ENCODE data around the gene TEX51.

The TEX51 gene

DNA sequence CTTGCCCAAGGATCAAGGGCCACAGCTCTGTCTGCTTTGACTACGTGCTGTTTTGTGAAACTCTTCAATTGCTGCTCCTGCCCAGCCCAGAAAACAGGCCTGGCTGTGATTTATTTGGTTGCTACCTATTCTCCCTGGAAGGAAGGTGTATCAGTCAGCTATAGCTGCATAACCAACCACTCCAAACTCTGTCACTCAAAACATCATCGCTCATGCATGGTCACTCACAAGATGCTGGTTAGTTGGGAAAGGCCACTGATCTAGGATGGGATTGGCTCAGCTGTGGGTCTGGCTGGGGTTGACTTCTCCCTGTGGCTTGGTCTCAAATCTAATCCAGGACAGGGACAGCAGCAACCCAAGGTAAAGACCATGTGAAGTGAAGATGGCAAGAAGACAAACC, 14.6 kb downstream of the TEX51 start:
- TF ChIP-seq ZFX (IDR thresholded peaks at IDR 0.05), result no peak
- TF ChIP-seq, protein P1, sequence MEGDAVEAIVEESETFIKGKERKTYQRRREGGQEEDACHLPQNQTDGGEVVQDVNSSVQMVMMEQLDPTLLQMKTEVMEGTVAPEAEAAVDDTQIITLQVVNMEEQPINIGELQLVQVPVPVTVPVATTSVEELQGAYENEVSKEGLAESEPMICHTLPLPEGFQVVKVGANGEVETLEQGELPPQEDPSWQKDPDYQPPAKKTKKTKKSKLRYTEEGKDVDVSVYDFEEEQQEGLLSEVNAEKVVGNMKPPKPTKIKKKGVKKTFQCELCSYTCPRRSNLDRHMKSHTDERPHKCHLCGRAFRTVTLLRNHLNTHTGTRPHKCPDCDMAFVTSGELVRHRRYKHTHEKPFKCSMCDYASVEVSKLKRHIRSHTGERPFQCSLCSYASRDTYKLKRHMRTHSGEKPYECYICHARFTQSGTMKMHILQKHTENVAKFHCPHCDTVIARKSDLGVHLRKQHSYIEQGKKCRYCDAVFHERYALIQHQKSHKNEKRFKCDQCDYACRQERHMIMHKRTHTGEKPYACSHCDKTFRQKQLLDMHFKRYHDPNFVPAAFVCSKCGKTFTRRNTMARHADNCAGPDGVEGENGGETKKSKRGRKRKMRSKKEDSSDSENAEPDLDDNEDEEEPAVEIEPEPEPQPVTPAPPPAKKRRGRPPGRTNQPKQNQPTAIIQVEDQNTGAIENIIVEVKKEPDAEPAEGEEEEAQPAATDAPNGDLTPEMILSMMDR (conservative IDR thresholded peaks at IDR 0.05), result no peak
- no peak overlapping the region for H3K27ac ChIP-seq

DNA sequence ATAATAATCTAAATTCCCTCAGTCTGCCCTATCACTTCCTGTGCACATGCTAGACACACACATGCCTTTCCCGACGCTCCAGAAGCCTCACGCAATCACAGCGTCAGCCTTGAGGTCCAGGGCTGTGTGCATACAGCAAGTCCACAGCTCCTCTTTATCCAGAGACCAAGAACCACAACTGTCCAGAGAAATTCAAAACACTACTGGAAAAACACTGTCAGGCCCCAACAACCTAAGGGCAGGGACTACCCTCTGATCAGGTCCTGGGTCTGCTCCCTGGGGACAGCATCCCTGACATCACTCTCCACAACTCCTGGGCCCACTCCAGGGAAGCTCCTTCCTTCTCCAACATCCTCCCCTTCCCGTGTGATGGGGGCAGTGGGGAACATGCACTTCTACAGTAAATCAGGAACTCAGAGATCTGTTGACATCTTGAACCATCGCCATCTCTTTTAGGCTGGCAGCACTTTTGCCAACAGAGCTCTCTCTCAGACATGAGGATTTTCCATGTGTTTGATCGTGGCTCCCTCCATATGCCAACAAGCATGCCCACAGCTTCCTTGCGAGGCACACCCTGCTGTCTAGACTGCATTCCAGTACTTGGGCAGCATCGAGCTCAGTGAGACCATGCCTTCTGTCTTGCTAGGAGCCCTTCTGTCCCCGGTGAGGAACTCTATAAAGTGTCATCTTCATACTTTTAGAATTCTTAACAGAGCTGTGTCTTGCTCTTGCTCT, 15.4 kb downstream of the TEX51 start:
- no peak overlapping the region for H3K27ac ChIP-seq
- no peak for TF ChIP-seq ZFX (IDR thresholded peaks at IDR 0.05)
- TF ChIP-seq, protein P1 (conservative IDR thresholded peaks at IDR 0.05), result no peak

DNA sequence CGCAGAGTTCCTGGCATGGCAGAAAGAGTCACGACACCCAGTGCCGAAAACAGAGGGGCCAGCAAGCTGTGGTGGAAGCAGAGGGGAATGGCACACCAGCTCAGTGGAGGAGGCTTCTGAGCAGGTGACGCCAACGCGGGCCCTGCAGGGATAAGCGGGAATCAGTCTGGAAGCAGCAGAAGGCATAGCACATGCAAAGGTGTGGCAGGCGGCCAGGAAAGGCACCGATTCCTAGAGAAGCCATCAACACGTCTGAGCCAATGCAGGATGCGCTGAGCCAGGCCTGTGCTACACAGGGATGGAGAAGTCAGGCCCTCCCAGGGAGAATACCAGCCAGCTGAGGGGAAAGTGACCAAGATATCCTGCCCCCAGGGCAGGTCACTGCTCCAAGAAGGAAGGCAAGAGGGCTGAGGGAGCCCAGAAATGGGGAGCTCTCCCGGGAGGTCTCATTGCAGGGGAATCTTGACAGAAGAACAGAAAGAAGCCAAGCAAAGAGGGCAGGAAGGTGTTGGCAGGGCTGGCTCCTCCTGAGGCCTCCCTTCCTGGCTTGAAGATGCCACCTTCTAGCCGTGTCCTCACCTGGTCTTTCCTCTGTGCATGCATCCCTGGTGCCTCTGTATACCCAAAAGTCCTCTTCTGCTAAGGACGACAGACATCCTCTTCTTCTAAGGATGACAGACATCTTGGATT, 16.3 kb downstream of the TEX51 start:
- no peak for TF ChIP-seq ZFX (IDR thresholded peaks at IDR 0.05)
- TF ChIP-seq, protein P1 (conservative IDR thresholded peaks at IDR 0.05), result no peak
- H3K27ac ChIP-seq, result no peak overlapping the region

DNA sequence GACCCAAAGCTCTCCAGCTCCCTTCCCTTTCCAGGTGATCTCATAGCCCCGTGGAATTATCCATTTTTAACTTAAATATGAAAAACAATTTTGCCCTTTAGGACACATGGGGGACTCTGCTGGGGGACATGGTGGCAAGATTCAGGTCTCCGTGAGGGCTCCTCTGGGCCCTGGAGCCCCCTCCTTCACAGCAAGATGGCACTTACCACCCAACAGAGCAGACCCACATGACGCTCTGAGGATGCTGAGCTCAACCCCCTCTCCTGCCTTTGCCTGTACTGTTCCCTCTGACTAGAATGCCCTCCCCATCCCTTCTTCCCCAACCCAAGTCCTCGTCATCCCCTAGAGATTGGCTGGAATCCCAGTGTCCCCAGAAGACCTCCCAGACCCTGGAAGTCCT, 17.2 kb downstream of the TEX51 start:
- no peak for TF ChIP-seq ZFX (IDR thresholded peaks at IDR 0.05)
- TF ChIP-seq, protein P1 (conservative IDR thresholded peaks at IDR 0.05), result no peak
- H3K27ac ChIP-seq, result no peak overlapping the region

DNA sequence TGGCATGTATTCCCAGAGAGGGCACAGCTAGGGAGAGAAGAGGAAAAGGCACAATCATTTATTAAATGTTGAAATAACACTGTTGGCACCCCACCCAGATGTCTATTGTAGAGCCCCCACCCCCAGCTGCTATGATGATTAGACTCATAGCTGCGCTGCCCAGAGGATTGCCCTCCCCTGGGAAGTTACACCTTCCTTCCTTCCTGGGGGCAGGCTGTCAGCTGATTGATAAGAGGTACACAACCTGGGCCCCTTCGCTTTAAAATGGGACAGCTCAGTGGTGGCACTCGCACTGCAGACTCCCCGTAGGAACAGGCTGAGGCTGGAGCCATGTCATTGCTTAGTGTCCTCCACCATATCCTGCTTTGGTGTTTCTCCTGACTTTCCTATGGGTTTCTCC, 18.1 kb downstream of the TEX51 start:
- no peak for TF ChIP-seq ZFX (IDR thresholded peaks at IDR 0.05)
- TF ChIP-seq, protein P1 (conservative IDR thresholded peaks at IDR 0.05), result no peak
- H3K27ac ChIP-seq, result no peak overlapping the region

DNA sequence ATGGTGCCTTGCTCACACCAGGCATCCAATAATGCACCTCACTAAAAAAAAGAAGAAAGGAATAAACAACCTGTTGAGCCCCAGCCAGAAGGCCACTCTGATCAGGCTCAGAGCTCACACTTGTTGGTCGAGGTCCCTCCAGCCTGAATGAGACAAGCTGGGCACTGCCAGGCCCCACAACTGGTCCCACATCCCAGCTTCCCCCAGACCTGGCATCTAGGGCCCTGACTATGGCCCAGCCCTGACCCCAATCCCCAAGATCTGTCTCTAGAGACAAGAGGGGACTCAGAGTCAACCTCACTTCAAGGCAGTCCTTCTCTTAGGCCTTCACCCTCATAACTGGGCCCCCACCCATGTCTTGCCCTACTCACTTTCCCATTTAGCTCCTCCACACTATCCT, 22.4 kb downstream of the TEX51 start:
- no peak for TF ChIP-seq ZFX (IDR thresholded peaks at IDR 0.05)
- TF ChIP-seq, protein P1 (conservative IDR thresholded peaks at IDR 0.05), result no peak
- no peak overlapping the region for H3K27ac ChIP-seq

DNA sequence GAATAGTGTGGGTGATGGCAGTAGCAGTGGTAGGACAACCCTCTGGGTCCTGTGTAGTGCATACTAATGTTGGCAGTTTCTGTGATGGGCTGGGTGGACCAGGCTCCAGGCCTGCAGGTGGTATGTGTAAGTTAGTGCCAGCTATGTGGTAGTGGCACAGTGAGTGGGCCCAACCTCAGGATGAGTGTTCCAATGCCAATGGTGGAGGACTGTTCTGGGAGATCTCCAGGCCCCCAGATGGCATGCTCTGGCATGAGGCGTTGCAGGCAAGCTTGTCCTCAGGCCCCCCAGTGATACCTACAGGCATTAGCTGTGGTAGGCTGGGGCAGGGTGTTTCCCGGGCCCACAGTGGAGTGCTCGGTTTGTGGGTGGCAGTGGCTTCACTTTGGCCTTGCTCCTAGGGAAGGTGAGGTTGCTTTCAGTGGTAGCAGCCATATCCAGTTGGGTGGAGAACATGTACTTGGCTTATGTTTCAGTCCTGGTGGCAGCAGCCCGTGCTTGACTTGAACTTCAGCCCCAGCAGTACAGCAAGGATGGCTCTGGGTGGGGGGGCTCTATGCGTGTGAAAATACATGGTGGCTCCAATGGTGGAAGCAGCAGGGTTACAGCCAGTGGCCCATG, 32.4 kb downstream of the TEX51 start:
- no peak for TF ChIP-seq ZFX (IDR thresholded peaks at IDR 0.05)
- TF ChIP-seq, protein P1 (conservative IDR thresholded peaks at IDR 0.05), result no peak
- no peak overlapping the region for H3K27ac ChIP-seq

Measured in C4-2B (cell line).